NCI-H2196 treated with DMSO at 0.1 percent for 48 hours (cell line): ENCODE results near the gene PIK3IP1.

ENCODE experiments used
- DNase-seq: peaks from one replicate; lab custom pipeline; 2025; ENCODE audit not compliant: unreplicated experiment; lab: John Stamatoyannopoulos, UW

The PIK3IP1 gene

GRCh38 chr22:31313366-31314147 is 21.3 kb upstream of the PIK3IP1 start:
- DNase-seq: peak; percentile 80

GRCh38 chr22:31308181-31308580 is 15.9 kb upstream of the PIK3IP1 start:
- DNase-seq: no peak

- DNase-seq: no peak
Observed at GRCh38 chr22:31305194-31305593, 12.9 kb upstream of the PIK3IP1 start.

DNA sequence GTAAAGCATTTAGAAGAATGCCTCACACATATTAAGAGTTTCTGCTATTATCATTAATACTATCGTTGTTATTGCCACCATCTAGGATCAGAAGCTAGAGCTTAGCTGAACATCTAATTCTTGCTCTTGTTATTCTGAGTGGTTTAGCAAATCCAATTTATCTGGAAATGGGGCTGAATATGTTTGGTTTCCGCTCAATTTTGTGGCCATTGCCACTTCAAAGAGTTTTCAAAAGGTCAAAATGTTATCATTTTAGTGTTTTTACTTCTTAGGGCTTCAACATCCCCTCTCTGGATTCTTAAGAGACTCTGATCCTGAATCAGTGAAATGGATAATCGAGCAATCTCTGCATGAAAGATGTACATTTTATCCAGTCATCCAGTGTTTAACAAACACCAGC is 10.2 kb upstream of the PIK3IP1 start:
- DNase-seq: no peak

GRCh38 chr22:31302006-31302405 is 9.7 kb upstream of the PIK3IP1 start:
- DNase-seq: no peak

DNA sequence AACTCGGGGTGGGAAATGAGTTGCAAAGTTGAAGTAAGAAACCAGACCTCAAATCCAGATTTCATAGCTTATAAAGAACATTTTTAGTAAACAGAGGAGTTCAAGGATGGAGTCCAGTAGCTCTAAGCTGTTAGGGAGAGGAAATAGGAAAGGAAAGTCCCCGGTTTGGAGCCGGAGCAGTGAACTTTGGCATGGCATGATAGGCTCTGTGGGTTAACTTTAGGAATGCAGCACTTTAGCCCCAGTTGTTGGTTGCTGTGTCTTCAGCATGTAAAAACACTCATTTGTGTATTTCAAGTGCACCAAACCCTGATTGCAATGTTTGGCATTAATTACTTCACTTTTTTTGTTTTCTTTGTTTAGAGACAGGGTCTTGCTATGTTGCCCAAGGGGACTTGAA is 8.6 kb upstream of the PIK3IP1 start:
- DNase-seq: no peak

GRCh38 chr22:31295831-31296657 is 3.8 kb upstream of the PIK3IP1 start:
- no peak for DNase-seq

DNA sequence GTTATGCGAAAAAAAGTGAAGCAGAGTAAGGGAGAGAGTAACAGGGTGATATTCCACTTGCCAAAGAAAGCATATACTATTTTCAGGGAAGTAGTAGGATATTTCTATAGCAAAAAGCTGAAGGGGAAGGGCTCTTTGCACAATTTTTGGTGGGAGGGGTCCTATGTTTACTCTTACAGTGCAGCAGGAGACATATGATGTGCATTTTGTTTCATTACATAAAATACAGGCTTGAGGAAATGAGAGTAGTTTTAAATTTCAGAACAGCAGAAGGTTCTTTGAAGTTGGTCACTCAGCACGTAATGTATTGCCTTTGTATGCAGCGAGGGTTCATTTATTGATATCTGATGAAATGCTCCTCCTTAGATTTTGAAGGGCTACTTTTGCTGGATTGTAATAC is 3.1 kb upstream of the PIK3IP1 start:
- no peak for DNase-seq

DNA sequence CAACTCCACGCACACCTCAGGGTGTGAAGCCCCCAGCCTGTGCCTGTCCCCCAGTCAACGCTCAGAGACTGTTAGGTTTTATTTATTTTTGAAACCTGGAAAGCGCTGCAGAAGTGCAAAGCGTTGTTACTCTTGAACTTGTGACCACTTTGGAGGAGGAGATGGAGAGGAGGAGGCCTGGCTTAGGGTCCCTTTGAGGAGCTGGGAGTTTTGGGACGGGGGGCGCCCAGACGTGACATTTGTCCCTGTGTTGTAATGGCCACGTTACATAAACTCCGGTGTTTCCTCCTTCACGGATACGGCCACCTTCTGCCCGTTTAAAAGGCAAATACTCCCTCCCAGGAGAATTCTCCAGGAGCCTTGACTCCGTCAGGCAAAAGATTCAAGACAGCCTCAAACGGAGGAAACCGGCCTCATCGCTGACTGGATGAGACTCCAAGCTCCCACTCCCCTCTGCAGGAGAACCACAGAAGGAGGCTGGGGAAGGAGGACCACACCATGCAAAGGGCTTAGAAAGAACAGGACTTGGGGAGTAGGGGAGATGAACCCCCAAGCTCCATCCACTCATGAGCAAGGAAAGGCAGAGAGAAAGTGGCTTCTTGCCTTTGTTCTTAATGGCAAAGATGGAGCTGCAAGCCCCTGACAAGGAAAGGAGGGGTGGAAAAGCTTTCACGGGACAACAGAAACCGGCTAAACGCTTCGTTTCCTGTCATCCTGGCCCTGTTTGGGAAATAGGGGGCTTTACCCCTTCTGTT is 630 bp downstream of the PIK3IP1 start:
- no peak for DNase-seq

GRCh38 chr22:31290494-31291471 is 1.5 kb downstream of the PIK3IP1 start:
- peak; percentile 49 for DNase-seq

GRCh38 chr22:31289344-31289743 is 2.9 kb downstream of the PIK3IP1 start:
- DNase-seq: no peak

DNA sequence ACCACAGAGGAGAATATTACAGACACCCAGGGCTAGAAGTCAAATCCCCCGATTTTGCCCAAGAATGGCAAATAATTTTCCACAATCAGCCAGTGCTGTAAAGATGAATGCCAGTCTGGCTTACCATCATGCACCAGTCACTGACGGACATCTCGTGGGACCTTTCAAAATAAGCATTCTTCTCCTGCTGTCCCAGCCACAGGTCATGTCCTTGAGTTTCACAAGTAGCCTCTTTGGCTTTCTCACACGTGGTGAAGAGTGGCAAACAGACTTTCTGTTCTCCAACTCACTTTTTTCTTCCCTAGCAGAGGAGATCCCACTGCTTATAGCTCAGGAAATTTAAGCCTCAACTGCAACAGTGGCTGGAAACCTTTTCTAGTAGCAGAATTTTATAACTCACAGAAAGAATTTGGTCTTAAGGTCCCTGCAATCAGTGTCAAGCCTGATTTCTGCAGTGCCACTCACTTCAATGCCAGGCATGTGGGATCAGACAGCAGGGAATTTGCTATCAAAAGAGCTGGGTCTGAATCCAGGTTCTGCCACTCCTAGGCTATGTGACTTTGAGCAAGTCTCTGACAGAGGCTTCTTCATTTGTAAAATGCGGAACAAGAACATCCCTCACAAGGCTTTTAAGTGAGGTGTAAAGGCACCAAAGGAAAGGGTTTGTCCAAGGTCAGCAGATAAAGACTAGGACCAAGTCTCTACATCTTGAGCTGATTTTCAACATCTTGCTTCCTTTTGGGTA is 3.6 kb downstream of the PIK3IP1 start:
- no peak for DNase-seq

DNA sequence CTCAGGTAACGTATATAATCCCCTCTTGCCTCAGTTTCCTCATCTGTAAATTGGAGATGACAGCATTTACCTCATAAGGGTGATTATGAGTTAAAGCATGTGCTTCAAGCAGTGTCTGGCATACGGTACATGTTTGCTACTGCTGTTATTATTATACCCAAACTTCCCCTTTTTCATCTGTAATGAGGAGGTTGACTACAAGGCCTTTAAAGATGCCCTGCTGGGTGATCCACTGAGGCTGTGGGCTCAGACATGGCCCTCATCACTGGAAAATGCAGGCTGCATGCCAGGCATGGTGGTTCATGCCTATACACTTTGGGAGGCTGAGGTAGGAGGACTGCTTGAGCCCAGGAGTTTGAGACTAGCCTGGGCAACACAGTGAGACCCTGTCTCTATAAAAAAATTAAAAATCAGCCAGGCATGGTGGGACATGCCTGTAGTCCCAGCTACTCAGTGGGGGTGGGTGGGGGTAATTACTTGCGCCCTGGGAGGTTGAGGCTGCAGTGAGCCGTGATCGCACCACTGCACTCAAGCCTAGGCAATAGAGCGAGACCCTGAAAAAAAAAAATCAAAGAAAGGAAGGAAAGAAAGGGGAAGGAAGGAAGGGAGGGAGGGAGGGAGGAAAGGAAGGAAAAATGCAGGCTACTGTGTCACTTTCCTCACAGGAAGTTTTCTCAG is 4.3 kb downstream of the PIK3IP1 start:
- DNase-seq: no peak

DNA sequence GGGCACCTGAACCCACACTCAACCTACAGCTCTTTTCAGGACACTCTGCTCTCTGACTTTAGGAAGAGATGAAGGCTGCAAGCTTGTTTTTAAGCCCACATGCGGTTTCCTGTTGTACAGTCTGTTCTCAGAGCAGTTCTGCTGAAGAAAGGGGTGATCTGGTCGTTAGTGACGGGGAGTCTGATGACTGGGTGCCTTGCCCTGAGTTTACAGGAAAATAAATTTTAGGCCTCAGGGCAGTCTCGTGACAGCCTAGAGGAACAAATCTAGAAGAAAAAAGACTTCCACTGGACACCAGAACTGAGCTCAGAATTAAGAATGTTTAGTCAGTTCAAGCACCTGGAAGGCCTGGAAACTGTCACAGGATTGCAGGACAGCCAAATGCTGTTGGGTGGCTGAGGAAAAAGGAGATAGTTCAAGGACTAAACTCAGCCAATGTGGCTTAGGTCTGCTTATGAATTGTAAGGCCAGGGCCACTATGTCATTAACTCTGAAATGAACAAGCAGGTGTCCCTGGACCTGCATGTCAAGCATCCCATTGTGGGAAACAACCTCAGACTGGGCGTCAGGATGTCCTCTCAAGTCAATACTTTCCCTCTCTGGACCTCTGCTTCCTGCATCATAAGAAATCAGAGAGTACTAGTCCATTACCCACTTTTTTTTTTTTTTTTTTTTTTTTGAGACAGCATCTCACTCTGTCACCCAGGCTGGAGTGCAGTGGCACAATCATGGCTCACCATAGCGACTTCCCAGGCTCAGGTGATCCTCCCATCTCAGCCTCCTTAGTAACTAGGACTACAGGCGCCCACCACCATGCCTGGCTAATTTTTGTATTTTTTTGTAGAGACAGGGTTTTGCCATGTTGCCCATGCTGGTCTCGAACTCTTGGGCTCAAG is 5.7 kb downstream of the PIK3IP1 start:
- no peak for DNase-seq

- no peak for DNase-seq
Observed at GRCh38 chr22:31284281-31285155, 7.8 kb downstream of the PIK3IP1 start.

GRCh38 chr22:31282748-31283468 is 9.4 kb downstream of the PIK3IP1 start:
- no peak for DNase-seq

DNA sequence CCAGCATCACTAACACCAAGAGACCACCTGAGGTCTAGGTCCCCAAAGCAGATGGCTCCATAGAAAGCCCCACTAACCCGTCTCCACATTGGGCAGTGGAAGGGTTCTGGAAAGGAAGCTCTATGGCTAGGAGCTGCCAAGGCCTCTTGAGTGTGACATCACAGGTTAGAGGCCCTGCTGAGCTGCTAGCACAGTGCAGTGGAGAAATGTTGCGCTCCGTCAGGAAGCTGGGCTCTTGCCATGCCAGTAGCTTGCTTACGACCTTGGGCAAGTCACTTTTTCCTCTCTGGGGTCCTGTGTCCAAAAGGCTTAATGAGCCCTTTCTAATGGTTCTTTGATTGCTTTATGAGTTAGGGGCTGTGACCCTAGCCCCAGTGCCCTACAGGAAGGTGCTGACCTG is 10.6 kb downstream of the PIK3IP1 start:
- DNase-seq: no peak
